ENCODE results near the gene ADRA1B. TPM values are rescaled to one million over a fixed set of nuclear protein-coding genes. Genes with fewer than 3 reads are reported as not detected.
A peak's percentile ranks its signal among the peaks of the same experiment; 100 is the strongest.

Gene ADRA1B
- polyA plus RNA-seq, 2 of the 4 experiments (the other 2 are of a cell fraction) = 4.4 to 8.5 TPM

GRCh38 chr5:159903131-159903530 lies 13.2 kb upstream of the ADRA1B start:
- TF ChIP-seq ATOH8 (CRISPR knock-in tag; IDR thresholded peaks at IDR 0.05; ENCODE audit: low read depth) = peak; percentile 2; the same call in 1 of the 2 replicates
- TF ChIP-seq HOXB5 (CRISPR knock-in tag; IDR thresholded peaks at IDR 0.05) = 0 out of 2 replicates have a peak, but pooled peaks have one; percentile 21
- no peak for TF ChIP-seq SREBF2 (IDR thresholded peaks at IDR 0.05)
- TF ChIP-seq EHF (CRISPR knock-in tag; IDR thresholded peaks at IDR 0.05) = peak; percentile 26; the same call in 1 of the 2 replicates
- peak; percentile 2; the same call in 1 of the 2 replicates for TF ChIP-seq E2F6 (IDR thresholded peaks at IDR 0.05; ENCODE audit: borderline replicate concordance, low read depth)
- no peak for TF ChIP-seq MAFK (IDR thresholded peaks at IDR 0.05; ENCODE audit: partially characterized antibody)
- peak; percentile 81 to 88; a peak in 3 of 4 replicates for TF ChIP-seq CEBPB (IDR thresholded peaks at IDR 0.05)
- WGBS (ENCODE audit: missing lambda C conversion rate) = 90% methylated on average over 1 of the region's 1 CpG

GRCh38 chr5:159904874-159905273 lies 11.4 kb upstream of the ADRA1B start:
- DNase-seq (ENCODE audit: low read depth in 1 of 2, low spot score in 1 of 2) (no peak), ATAC-seq (no peak), FAIRE-seq (no peak)
- peak overlapping the region; percentile 89 to 96 for H3K27ac ChIP-seq
- POLR2A ChIA-PET = no interaction called here
- TF ChIP-seq ELK1 (IDR thresholded peaks at IDR 0.05; ENCODE audit: low read depth, low read length) = no peak
- TF ChIP-seq RCOR1 (IDR thresholded peaks at IDR 0.05; ENCODE audit: low read depth, low read length) = no peak
- TF ChIP-seq REST (IDR thresholded peaks at IDR 0.05) = no peak
- no peak for TF ChIP-seq USF2 (IDR thresholded peaks at IDR 0.05)
- TF ChIP-seq POLR2AphosphoS2 (conservative IDR thresholded peaks at IDR 0.05; ENCODE audit: low read length) = no peak
- TF ChIP-seq FOXS1 (CRISPR knock-in tag; IDR thresholded peaks at IDR 0.05) = no peak
- no peak for TF ChIP-seq HOXB5 (CRISPR knock-in tag; IDR thresholded peaks at IDR 0.05)
- TF ChIP-seq NR3C1 (IDR thresholded peaks at IDR 0.05) = no peak
- no peak for TF ChIP-seq EHF (CRISPR knock-in tag; IDR thresholded peaks at IDR 0.05)
- no peak for TF ChIP-seq HEYL (CRISPR knock-in tag; IDR thresholded peaks at IDR 0.05)
- TF ChIP-seq ESRRA (IDR thresholded peaks at IDR 0.05; ENCODE audit: borderline replicate concordance, low read length) = no peak
- TF ChIP-seq HOXA7 (CRISPR knock-in tag; IDR thresholded peaks at IDR 0.05) = no peak
- TF ChIP-seq MYC (IDR thresholded peaks at IDR 0.05; ENCODE audit: borderline replicate concordance, low read length) = no peak
- no peak for TF ChIP-seq JUNB (IDR thresholded peaks at IDR 0.05)
- no peak for TF ChIP-seq NPAS2 (CRISPR knock-in tag; IDR thresholded peaks at IDR 0.05; ENCODE audit: borderline replicate concordance)
- no peak for TF ChIP-seq CHD4 (IDR thresholded peaks at IDR 0.05; ENCODE audit: borderline replicate concordance)
- TF ChIP-seq KDM1A (IDR thresholded peaks at IDR 0.05; ENCODE audit: low read depth) = no peak
- no peaks in the 10 kb centered on the region for H3K9me3 ChIP-seq
- peak overlapping the region; percentile 71 for H3K4me2 ChIP-seq
- CTCF ChIA-PET = interaction anchor here (0.6 to 1.7 kb wide), 3 partner anchors 14 to 460 kb away, joined by 3 to 4 read pairs (median 4); no protein-coding TSS in a partner anchor
- no peak overlapping the region for H3K4me3 ChIP-seq
- peaks cover 95% of the 10 kb centered on the region for H3K4me1 ChIP-seq
- WGBS (ENCODE audit: missing lambda C conversion rate) = 29% methylated on average over 1 of the region's 1 CpG

More at GRCh38 chr5:159903131-159903530, 13.2 kb upstream of the ADRA1B start:
- FAIRE-seq = no peak
- H3K27ac ChIP-seq = peak overlapping the region; percentile 89 to 96
- POLR2A ChIA-PET = no interaction called here
- peaks cover 86% of the 10 kb centered on the region for H3K4me1 ChIP-seq
- CTCF ChIA-PET = interaction anchor here (0.7 to 1.7 kb wide), 5 partner anchors 10 to 321 kb away, joined by 3 to 6 read pairs (median 4); partner anchors contain the start of gene ADRA1B
- ATAC-seq = peak; percentile 31 to 43
- H3K4me2 ChIP-seq = peak overlapping the region; percentile 62
- no peak overlapping the region for H3K4me3 ChIP-seq
- no peaks in the 10 kb centered on the region for H3K9me3 ChIP-seq
- DNase-seq (ENCODE audit: low read depth in 1 of 2, low spot score in 1 of 2) = no peak

All from A549 (cell line).